Neural cell (in vitro differentiated cells): ENCODE results near the gene MUC5B.

ENCODE experiments used
- EP300 ChIP-seq: fragments of 450-650 bp; conservative IDR thresholded peaks from 2 replicates; pipeline ENCODE4 v1.6.1; 2014; ENCODE audit warnings: antibody characterized with exemption, mild to moderate bottlenecking, moderate library complexity; ENCODE audit not compliant: poor library complexity, severe bottlenecking
- EZH2 ChIP-seq: fragments of 200-600, 300-800 bp; shearing (Covaris generic), sonication (generic); IDR thresholded peaks from 2 replicates; pipeline ENCODE4 v1.6.1; 2014; ENCODE audit warnings: antibody characterized with exemption, low read length, borderline replicate concordance, mild to moderate bottlenecking; ENCODE audit not compliant: insufficient read depth, poor library complexity, severe bottlenecking
- TF ChIP-seq, protein P1 (sequence below): fragments of 450-650 bp; IDR thresholded peaks from 2 replicates; pipeline ENCODE4 v1.5.1; 2014; ENCODE audit warnings: antibody characterized with exemption, mild to moderate bottlenecking, moderate library complexity; ENCODE audit not compliant: poor library complexity, severe bottlenecking
- TF ChIP-seq, protein P2 (sequence below): IDR thresholded peaks from 2 replicates; pipeline ENCODE4 v1.6.1; 2012; ENCODE audit warnings: borderline replicate concordance

DNA sequence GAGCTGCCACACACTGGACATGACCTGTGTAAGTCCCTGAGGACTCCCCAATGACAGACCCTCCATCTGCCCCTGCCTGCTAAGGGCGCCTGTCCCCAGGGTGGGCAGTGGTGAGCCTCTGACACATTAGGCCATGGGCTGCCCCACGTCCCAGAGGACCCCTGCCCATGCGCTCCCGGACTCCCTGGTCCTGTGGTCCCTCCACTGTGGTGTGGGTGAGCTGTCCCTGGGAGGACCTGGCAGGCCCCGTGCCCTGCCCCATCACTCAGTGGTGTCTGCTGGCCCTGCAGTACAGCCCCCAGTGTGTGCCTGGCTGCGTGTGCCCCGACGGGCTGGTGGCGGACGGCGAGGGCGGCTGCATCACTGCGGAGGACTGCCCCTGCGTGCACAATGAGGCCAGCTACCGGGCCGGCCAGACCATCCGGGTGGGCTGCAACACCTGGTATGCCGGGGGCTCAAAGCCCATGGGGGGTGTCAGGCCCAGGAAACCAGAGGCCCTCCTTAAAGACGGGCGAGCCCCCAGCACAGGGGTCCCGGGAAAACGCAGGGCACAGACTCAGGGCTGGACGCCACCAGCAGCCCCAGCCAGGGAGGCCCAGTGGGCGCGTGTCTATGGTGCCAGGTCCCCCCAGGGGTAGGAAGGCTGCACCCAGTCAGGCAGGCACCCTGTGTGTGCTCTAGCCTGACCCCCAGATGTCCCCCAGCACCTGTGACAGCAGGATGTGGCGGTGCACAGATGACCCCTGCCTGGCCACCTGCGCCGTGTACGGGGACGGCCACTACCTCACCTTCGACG, 46.4 kb upstream of the MUC5B start:
- TF ChIP-seq EP300: no peak
- TF ChIP-seq, protein P1, sequence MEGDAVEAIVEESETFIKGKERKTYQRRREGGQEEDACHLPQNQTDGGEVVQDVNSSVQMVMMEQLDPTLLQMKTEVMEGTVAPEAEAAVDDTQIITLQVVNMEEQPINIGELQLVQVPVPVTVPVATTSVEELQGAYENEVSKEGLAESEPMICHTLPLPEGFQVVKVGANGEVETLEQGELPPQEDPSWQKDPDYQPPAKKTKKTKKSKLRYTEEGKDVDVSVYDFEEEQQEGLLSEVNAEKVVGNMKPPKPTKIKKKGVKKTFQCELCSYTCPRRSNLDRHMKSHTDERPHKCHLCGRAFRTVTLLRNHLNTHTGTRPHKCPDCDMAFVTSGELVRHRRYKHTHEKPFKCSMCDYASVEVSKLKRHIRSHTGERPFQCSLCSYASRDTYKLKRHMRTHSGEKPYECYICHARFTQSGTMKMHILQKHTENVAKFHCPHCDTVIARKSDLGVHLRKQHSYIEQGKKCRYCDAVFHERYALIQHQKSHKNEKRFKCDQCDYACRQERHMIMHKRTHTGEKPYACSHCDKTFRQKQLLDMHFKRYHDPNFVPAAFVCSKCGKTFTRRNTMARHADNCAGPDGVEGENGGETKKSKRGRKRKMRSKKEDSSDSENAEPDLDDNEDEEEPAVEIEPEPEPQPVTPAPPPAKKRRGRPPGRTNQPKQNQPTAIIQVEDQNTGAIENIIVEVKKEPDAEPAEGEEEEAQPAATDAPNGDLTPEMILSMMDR: no peak
- TF ChIP-seq EZH2: no peak
- TF ChIP-seq, protein P2, sequence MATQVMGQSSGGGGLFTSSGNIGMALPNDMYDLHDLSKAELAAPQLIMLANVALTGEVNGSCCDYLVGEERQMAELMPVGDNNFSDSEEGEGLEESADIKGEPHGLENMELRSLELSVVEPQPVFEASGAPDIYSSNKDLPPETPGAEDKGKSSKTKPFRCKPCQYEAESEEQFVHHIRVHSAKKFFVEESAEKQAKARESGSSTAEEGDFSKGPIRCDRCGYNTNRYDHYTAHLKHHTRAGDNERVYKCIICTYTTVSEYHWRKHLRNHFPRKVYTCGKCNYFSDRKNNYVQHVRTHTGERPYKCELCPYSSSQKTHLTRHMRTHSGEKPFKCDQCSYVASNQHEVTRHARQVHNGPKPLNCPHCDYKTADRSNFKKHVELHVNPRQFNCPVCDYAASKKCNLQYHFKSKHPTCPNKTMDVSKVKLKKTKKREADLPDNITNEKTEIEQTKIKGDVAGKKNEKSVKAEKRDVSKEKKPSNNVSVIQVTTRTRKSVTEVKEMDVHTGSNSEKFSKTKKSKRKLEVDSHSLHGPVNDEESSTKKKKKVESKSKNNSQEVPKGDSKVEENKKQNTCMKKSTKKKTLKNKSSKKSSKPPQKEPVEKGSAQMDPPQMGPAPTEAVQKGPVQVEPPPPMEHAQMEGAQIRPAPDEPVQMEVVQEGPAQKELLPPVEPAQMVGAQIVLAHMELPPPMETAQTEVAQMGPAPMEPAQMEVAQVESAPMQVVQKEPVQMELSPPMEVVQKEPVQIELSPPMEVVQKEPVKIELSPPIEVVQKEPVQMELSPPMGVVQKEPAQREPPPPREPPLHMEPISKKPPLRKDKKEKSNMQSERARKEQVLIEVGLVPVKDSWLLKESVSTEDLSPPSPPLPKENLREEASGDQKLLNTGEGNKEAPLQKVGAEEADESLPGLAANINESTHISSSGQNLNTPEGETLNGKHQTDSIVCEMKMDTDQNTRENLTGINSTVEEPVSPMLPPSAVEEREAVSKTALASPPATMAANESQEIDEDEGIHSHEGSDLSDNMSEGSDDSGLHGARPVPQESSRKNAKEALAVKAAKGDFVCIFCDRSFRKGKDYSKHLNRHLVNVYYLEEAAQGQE: no peak
